ENCODE measurements around the gene SUFU. TPM values are rescaled to one million over a fixed set of nuclear protein-coding genes. Genes with fewer than 3 reads are reported as not detected.
A peak's percentile ranks its signal among the peaks of the same experiment; 100 is the strongest.

Gene SUFU
- total and polyA plus RNA-seq, 2 of the 13 experiments (the other 11 are each of a cell fraction or from before 2014, with no cell fraction given), result 2.9 to 5.5 TPM

DNA sequence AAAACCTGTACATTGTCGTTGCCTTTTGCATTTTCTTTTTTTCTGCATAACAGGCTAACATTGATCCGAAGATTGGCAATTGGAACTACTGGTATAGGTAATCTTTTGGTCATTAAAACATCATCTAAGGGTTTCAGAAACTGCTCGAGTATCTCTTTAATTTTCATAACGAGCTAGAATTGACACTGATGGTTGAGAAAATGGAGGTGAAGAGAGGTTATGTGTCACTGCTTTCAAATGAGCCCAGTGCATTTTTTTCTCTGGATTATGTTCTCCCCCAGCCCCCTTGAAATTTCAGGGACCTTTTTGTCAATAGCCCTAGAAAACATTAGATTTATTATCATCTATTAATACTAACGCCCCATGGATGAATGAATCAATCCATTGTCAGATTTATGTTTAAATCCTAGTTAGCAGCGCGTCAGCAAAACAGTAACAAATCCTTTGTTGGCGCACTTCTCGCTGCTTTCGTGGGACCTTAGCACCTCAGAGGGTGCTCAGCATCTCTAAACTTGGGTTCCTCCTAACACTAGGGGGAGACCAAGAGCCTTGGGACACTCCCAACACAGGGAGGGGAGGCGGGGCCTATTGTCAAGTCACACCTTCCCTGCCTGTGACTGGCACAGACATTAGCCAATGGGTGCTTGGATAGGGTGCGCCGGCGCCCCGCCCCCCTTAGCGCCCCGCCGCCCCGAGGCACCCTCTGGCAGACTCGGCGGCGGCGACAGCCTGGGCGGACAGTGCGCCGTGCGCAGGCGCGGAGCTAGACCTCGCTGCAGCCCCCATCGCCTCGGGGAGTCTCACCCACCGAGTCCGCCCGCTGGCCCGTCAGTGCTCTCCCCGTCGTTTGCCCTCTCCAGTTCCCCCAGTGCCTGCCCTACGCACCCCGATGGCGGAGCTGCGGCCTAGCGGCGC, at the start of gene SUFU (continued):
- TF ChIP-seq, protein P1, sequence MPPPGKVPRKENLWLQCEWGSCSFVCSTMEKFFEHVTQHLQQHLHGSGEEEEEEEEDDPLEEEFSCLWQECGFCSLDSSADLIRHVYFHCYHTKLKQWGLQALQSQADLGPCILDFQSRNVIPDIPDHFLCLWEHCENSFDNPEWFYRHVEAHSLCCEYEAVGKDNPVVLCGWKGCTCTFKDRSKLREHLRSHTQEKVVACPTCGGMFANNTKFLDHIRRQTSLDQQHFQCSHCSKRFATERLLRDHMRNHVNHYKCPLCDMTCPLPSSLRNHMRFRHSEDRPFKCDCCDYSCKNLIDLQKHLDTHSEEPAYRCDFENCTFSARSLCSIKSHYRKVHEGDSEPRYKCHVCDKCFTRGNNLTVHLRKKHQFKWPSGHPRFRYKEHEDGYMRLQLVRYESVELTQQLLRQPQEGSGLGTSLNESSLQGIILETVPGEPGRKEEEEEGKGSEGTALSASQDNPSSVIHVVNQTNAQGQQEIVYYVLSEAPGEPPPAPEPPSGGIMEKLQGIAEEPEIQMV (CRISPR knock-in tag; IDR thresholded peaks at IDR 0.05; ENCODE audit: low read depth), result no peak
- TF ChIP-seq, protein P2, sequence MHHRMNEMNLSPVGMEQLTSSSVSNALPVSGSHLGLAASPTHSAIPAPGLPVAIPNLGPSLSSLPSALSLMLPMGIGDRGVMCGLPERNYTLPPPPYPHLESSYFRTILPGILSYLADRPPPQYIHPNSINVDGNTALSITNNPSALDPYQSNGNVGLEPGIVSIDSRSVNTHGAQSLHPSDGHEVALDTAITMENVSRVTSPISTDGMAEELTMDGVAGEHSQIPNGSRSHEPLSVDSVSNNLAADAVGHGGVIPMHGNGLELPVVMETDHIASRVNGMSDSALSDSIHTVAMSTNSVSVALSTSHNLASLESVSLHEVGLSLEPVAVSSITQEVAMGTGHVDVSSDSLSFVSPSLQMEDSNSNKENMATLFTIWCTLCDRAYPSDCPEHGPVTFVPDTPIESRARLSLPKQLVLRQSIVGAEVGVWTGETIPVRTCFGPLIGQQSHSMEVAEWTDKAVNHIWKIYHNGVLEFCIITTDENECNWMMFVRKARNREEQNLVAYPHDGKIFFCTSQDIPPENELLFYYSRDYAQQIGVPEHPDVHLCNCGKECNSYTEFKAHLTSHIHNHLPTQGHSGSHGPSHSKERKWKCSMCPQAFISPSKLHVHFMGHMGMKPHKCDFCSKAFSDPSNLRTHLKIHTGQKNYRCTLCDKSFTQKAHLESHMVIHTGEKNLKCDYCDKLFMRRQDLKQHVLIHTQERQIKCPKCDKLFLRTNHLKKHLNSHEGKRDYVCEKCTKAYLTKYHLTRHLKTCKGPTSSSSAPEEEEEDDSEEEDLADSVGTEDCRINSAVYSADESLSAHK (CRISPR knock-in tag; IDR thresholded peaks at IDR 0.05; ENCODE audit: borderline replicate concordance), result no peak
- TF ChIP-seq MTA3 (CRISPR knock-in tag; IDR thresholded peaks at IDR 0.05) (no peak), RBAK (CRISPR knock-in tag; IDR thresholded peaks at IDR 0.05) (no peak), RAD21 (CRISPR knock-in tag; IDR thresholded peaks at IDR 0.05) (peak; percentile 69), KLF13 (CRISPR knock-in tag; IDR thresholded peaks at IDR 0.05) (no peak), ZNF354B (CRISPR knock-in tag; IDR thresholded peaks at IDR 0.05) (no peak), ZNF335 (CRISPR knock-in tag; IDR thresholded peaks at IDR 0.05) (no peak), ZBTB10 (CRISPR knock-in tag; IDR thresholded peaks at IDR 0.05; ENCODE audit: borderline replicate concordance) (no peak), ZBTB7A (CRISPR knock-in tag; IDR thresholded peaks at IDR 0.05) (no peak; the same call in 1 of the 2 replicates), ATF7 (IDR thresholded peaks at IDR 0.05) (no peak), ATF7 (CRISPR knock-in tag; IDR thresholded peaks at IDR 0.05) (no peak), ZNF883 (CRISPR knock-in tag; IDR thresholded peaks at IDR 0.05; ENCODE audit: not compliant biosample characterization) (no peak), ZBTB14 (CRISPR knock-in tag; IDR thresholded peaks at IDR 0.05) (no peak), ZNF724P (CRISPR knock-in tag; IDR thresholded peaks at IDR 0.05; ENCODE audit: borderline replicate concordance) (no peak)
- TF ChIP-seq, protein P3, sequence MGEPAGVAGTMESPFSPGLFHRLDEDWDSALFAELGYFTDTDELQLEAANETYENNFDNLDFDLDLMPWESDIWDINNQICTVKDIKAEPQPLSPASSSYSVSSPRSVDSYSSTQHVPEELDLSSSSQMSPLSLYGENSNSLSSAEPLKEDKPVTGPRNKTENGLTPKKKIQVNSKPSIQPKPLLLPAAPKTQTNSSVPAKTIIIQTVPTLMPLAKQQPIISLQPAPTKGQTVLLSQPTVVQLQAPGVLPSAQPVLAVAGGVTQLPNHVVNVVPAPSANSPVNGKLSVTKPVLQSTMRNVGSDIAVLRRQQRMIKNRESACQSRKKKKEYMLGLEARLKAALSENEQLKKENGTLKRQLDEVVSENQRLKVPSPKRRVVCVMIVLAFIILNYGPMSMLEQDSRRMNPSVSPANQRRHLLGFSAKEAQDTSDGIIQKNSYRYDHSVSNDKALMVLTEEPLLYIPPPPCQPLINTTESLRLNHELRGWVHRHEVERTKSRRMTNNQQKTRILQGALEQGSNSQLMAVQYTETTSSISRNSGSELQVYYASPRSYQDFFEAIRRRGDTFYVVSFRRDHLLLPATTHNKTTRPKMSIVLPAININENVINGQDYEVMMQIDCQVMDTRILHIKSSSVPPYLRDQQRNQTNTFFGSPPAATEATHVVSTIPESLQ (CRISPR knock-in tag; conservative IDR thresholded peaks at IDR 0.05), result no peak
- TF ChIP-seq, protein P4, sequence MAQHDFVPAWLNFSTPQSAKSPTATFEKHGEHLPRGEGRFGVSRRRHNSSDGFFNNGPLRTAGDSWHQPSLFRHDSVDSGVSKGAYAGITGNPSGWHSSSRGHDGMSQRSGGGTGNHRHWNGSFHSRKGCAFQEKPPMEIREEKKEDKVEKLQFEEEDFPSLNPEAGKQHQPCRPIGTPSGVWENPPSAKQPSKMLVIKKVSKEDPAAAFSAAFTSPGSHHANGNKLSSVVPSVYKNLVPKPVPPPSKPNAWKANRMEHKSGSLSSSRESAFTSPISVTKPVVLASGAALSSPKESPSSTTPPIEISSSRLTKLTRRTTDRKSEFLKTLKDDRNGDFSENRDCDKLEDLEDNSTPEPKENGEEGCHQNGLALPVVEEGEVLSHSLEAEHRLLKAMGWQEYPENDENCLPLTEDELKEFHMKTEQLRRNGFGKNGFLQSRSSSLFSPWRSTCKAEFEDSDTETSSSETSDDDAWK (CRISPR knock-in tag; IDR thresholded peaks at IDR 0.05), result no peak

Measured in HepG2 (cell line).